ENCODE results near the gene UBE2E2.

UBE2E2 gene

GRCh38 chr3:23487015-23487414 is 283.9 kb downstream of the UBE2E2 start:
- TF ChIP-seq CTCF (conservative IDR thresholded peaks at IDR 0.05; ENCODE audit: low read depth, low read length), result no peak
- H3K4me3 ChIP-seq (ENCODE audit: low read length), result no peak overlapping the region
- no peak for DNase-seq (ENCODE audit: low read depth)

DNA sequence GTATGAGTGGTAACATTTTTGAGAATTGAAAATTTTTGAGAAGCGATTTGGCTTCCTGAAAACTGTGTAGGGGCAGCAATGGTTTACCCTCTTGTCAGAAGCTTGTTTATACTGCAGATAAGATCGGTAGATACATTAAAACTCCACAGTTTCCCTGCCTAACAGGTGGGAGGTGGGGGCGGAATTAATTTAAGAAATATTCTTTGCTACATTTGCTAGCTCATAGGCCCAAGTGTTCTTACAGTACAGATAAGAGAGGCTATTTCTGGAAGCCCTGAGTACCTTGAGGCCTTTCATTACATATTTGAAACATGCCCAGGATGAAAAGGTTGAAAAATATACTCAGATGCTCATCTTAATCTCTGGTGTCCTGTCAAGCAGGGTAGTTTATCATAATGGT is 285.5 kb downstream of the UBE2E2 start:
- no peak for DNase-seq (ENCODE audit: low read depth)
- no peak overlapping the region for H3K4me3 ChIP-seq (ENCODE audit: low read length)
- TF ChIP-seq CTCF (conservative IDR thresholded peaks at IDR 0.05; ENCODE audit: low read depth, low read length), result no peak

- no peak for TF ChIP-seq CTCF (conservative IDR thresholded peaks at IDR 0.05; ENCODE audit: low read depth, low read length)
- no peak overlapping the region for H3K4me3 ChIP-seq (ENCODE audit: low read length)
- DNase-seq (ENCODE audit: low read depth), result no peak
Measured at GRCh38 chr3:23489300-23490158, 286.4 kb downstream of the UBE2E2 start.

DNA sequence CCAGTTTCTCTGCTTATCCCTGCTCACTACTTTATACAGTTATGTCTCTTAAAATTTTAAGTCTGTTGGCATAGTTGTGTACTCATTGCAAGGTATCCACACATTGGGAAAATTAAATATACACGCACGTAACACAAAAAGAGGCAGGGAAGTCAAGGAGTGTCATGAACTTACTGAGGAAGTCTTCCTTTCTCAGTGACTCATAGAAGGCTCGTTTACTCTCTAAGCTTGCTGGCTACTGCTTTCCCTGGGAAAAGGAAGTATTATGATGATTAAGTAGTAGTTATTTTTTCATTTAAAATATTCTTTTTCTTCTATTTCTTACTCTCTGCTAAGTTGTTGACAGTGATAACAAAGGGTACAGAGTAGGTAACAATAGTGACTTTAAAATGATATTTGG is 287.3 kb downstream of the UBE2E2 start:
- DNase-seq (ENCODE audit: low read depth), result no peak
- no peak for TF ChIP-seq CTCF (conservative IDR thresholded peaks at IDR 0.05; ENCODE audit: low read depth, low read length)
- H3K4me3 ChIP-seq (ENCODE audit: low read length), result no peak overlapping the region

GRCh38 chr3:23492057-23492456 is 288.9 kb downstream of the UBE2E2 start:
- no peak for TF ChIP-seq CTCF (conservative IDR thresholded peaks at IDR 0.05; ENCODE audit: low read depth, low read length)
- DNase-seq (ENCODE audit: low read depth), result no peak
- no peak overlapping the region for H3K4me3 ChIP-seq (ENCODE audit: low read length)

- no peak for DNase-seq (ENCODE audit: low read depth)
- TF ChIP-seq CTCF (conservative IDR thresholded peaks at IDR 0.05; ENCODE audit: low read depth, low read length), result no peak
- H3K4me3 ChIP-seq (ENCODE audit: low read length), result no peak overlapping the region
Measured at GRCh38 chr3:23493889-23494288, 290.8 kb downstream of the UBE2E2 start.

GRCh38 chr3:23494967-23495366 is 291.8 kb downstream of the UBE2E2 start:
- DNase-seq (ENCODE audit: low read depth), result no peak
- H3K4me3 ChIP-seq (ENCODE audit: low read length), result no peak overlapping the region

More at GRCh38 chr3:23494967-23495366, 291.8 kb downstream of the UBE2E2 start:
- TF ChIP-seq CTCF (conservative IDR thresholded peaks at IDR 0.05; ENCODE audit: low read depth, low read length), result no peak

Data from retinal pigment epithelial cell (primary cell).